ENCODE measurements around the gene ZNF362.
"Not testable (repeated sequence)": the region's sequence is repeated elsewhere in the genome, so short reads cannot be mapped to it uniquely, and the experiment has no call there.

The ZNF362 gene

GRCh38 chr1:33234131-33234530 lies 22.2 kb upstream of the ZNF362 start:
- no peaks in the 10 kb centered on the region for H3K27me3 ChIP-seq (ENCODE audit: insufficient read depth, low read depth, severe bottlenecking)
- no peaks in the 10 kb centered on the region for H3K9me3 ChIP-seq (ENCODE audit: severe bottlenecking)
- H3K4me3 ChIP-seq (ENCODE audit: low read depth, low read length): no peak overlapping the region
- DNase-seq: no peak
- H3K36me3 ChIP-seq: no peaks in the 10 kb centered on the region
- no peak for TF ChIP-seq CTCF (IDR thresholded peaks at IDR 0.05; ENCODE audit: low read depth, low read length)
- no peak overlapping the region for H3K27ac ChIP-seq

- no peaks in the 10 kb centered on the region for H3K36me3 ChIP-seq
- no peak overlapping the region for H3K27ac ChIP-seq
- no peaks in the 10 kb centered on the region for H3K27me3 ChIP-seq (ENCODE audit: insufficient read depth, low read depth, severe bottlenecking)
- no peak for TF ChIP-seq CTCF (IDR thresholded peaks at IDR 0.05; ENCODE audit: low read depth, low read length)
- no peak overlapping the region for H3K4me3 ChIP-seq (ENCODE audit: low read depth, low read length)
- no peak for DNase-seq
- H3K9me3 ChIP-seq (ENCODE audit: severe bottlenecking): no peaks in the 10 kb centered on the region
Observed at GRCh38 chr1:33234588-33234990, 21.7 kb upstream of the ZNF362 start.

GRCh38 chr1:33235521-33235920 lies 20.8 kb upstream of the ZNF362 start:
- no peak overlapping the region for H3K4me3 ChIP-seq (ENCODE audit: low read depth, low read length)
- no peaks in the 10 kb centered on the region for H3K27me3 ChIP-seq (ENCODE audit: insufficient read depth, low read depth, severe bottlenecking)
- no peak for TF ChIP-seq CTCF (IDR thresholded peaks at IDR 0.05; ENCODE audit: low read depth, low read length)
- no peak overlapping the region for H3K27ac ChIP-seq
- DNase-seq: no peak
- H3K9me3 ChIP-seq (ENCODE audit: severe bottlenecking): no peaks in the 10 kb centered on the region
- no peaks in the 10 kb centered on the region for H3K36me3 ChIP-seq

GRCh38 chr1:33236498-33236897 lies 19.8 kb upstream of the ZNF362 start:
- Histone ChIP-seq H3K27ac (no peak overlapping the region), H3K36me3 (no peaks in the 10 kb centered on the region), H3K9me3 (ENCODE audit: severe bottlenecking) (no peaks in the 10 kb centered on the region), H3K4me3 (ENCODE audit: low read depth, low read length) (no peak overlapping the region), H3K27me3 (ENCODE audit: insufficient read depth, low read depth, severe bottlenecking) (no peaks in the 10 kb centered on the region)
- no peak for DNase-seq
- TF ChIP-seq CTCF (IDR thresholded peaks at IDR 0.05; ENCODE audit: low read depth, low read length): no peak

GRCh38 chr1:33237579-33237978 lies 18.7 kb upstream of the ZNF362 start:
- Histone ChIP-seq H3K9me3 (ENCODE audit: severe bottlenecking) (no peaks in the 10 kb centered on the region), H3K36me3 (no peaks in the 10 kb centered on the region), H3K27ac (no peak overlapping the region), H3K4me3 (ENCODE audit: low read depth, low read length) (no peak overlapping the region), H3K27me3 (ENCODE audit: insufficient read depth, low read depth, severe bottlenecking) (no peaks in the 10 kb centered on the region)
- no peak for DNase-seq
- no peak for TF ChIP-seq CTCF (IDR thresholded peaks at IDR 0.05; ENCODE audit: low read depth, low read length)

GRCh38 chr1:33238194-33238724 lies 18.0 kb upstream of the ZNF362 start:
- not testable (repeated sequence) for H3K27ac ChIP-seq; H3K9me3 ChIP-seq (ENCODE audit: severe bottlenecking); H3K4me3 ChIP-seq (ENCODE audit: low read depth, low read length); DNase-seq; H3K36me3 ChIP-seq; H3K27me3 ChIP-seq (ENCODE audit: insufficient read depth, low read depth, severe bottlenecking)

GRCh38 chr1:33239410-33239809 lies 16.9 kb upstream of the ZNF362 start:
- not testable (repeated sequence) for H3K27me3 ChIP-seq (ENCODE audit: insufficient read depth, low read depth, severe bottlenecking); H3K4me3 ChIP-seq (ENCODE audit: low read depth, low read length); DNase-seq; H3K27ac ChIP-seq; H3K9me3 ChIP-seq (ENCODE audit: severe bottlenecking); H3K36me3 ChIP-seq
